22Rv1 (cell line): ENCODE measurements around the gene ATRNL1.

ENCODE experiments used
- CTCF ChIP-seq: fragments of 450-650 bp; IDR thresholded peaks from 2 replicates; pipeline ENCODE4 v1.5.1; 2017; ENCODE audit warnings: mild to moderate bottlenecking
- ZFX ChIP-seq: fragments of 450-650 bp; IDR thresholded peaks from 2 replicates; pipeline ENCODE4 v1.6.1; 2017; ENCODE audit warnings: antibody characterized with exemption, borderline replicate concordance

GRCh38 chr10:115988380-115988779 is 895.2 kb downstream of the ATRNL1 start:
- no peak for TF ChIP-seq CTCF
- no peak for TF ChIP-seq ZFX
